OCI-LY1 (cell line): ENCODE results near the gene MYOCOS.

ENCODE experiments used
- H2AFZ ChIP-seq: fragments of 200-600 bp; sonication (generic), shearing (Covaris generic); 2 replicates; pipeline ENCODE4 v1.6.0; 2014; ENCODE audit warnings: antibody characterized with exemption, mild to moderate bottlenecking, low read length
- H3F3A ChIP-seq: fragments of 200-600 bp; sonication (generic), shearing (Covaris generic); 2 replicates; pipeline ENCODE4 v1.6.0; 2014; ENCODE audit warnings: mild to moderate bottlenecking, antibody characterized with exemption, low read length, moderate library complexity; ENCODE audit not compliant: insufficient read depth
- H3K27ac ChIP-seq: fragments of 200-600 bp; sonication (generic); 2 replicates; pipeline ENCODE4 v1.5.1; 2014; ENCODE audit warnings: low read length, mixed run types, mild to moderate bottlenecking, low read depth; ENCODE audit not compliant: poor library complexity, severe bottlenecking
- H3K27me3 ChIP-seq: fragments of 200-600 bp; sonication (generic); 2 replicates; pipeline ENCODE4 v1.6.0; 2014; ENCODE audit warnings: antibody characterized with exemption, mild to moderate bottlenecking, low read length, moderate library complexity; ENCODE audit not compliant: insufficient read depth
- H3K36me3 ChIP-seq: fragments of 200-600 bp; sonication (generic); 2 replicates; pipeline ENCODE4 v1.6.1; 2014; ENCODE audit warnings: mild to moderate bottlenecking, antibody characterized with exemption, low read length, moderate library complexity, mixed read lengths; ENCODE audit not compliant: insufficient read depth
- H3K4me1 ChIP-seq: fragments of 200-600 bp; sonication (generic); 2 replicates; pipeline ENCODE4 v1.5.1; 2014; ENCODE audit warnings: mild to moderate bottlenecking, low read length, moderate library complexity; ENCODE audit not compliant: insufficient read depth, severe bottlenecking
- H3K4me2 ChIP-seq: fragments of 200-600 bp; sonication (generic), shearing (Covaris generic); 2 replicates; pipeline ENCODE4 v1.6.1; 2014; ENCODE audit warnings: low read length
- H3K4me3 ChIP-seq: fragments of 200-600 bp; sonication (generic); 2 replicates; pipeline ENCODE4 v1.5.1; 2014; ENCODE audit warnings: low read length, low read depth, mild to moderate bottlenecking, mixed read lengths; ENCODE audit not compliant: poor library complexity, severe bottlenecking
- H3K79me2 ChIP-seq: fragments of 200-600 bp; shearing (Covaris generic); 2 replicates; pipeline ENCODE4 v1.6.1; 2016; ENCODE audit warnings: mixed run types, low read length, mixed read lengths; ENCODE audit not compliant: insufficient read depth
- H3K9ac ChIP-seq: fragments of 200-600 bp; sonication (generic), shearing (Covaris generic); 2 replicates; pipeline ENCODE4 v1.6.1; 2014; ENCODE audit warnings: mild to moderate bottlenecking, low read length, mixed read lengths
- H3K9me2 ChIP-seq: fragments of 200-600 bp; sonication (generic), shearing (Covaris generic); 2 replicates; pipeline ENCODE4 v1.6.1; 2014; ENCODE audit warnings: low read depth, mild to moderate bottlenecking, low read length, mixed read lengths
- H3K9me3 ChIP-seq: fragments of 200-600 bp; shearing (Covaris generic); 2 replicates; pipeline ENCODE4 v1.6.1; 2014; ENCODE audit warnings: low read length, mixed read lengths
- H4K20me1 ChIP-seq: fragments of 200-600 bp; sonication (generic), shearing (Covaris generic); 2 replicates; pipeline ENCODE4 v1.6.0; 2016; ENCODE audit warnings: mild to moderate bottlenecking, low read length; ENCODE audit not compliant: insufficient read depth
- EZH2 ChIP-seq: fragments of 200-600 bp; sonication (generic), shearing (Covaris generic); IDR thresholded peaks from 2 replicates; pipeline ENCODE4 v1.8.0; 2017; ENCODE audit warnings: borderline replicate concordance, mixed run types, mild to moderate bottlenecking, antibody characterized with exemption, low read length, moderate library complexity, mixed read lengths
- TF ChIP-seq, protein P1 (sequence below): fragments of 200-600 bp; sonication (generic), shearing (Covaris generic); IDR thresholded peaks from 2 replicates; pipeline ENCODE4 v1.5.1; 2017; ENCODE audit warnings: mild to moderate bottlenecking, antibody characterized with exemption, low read length, moderate library complexity, mixed read lengths

Gene MYOCOS

DNA sequence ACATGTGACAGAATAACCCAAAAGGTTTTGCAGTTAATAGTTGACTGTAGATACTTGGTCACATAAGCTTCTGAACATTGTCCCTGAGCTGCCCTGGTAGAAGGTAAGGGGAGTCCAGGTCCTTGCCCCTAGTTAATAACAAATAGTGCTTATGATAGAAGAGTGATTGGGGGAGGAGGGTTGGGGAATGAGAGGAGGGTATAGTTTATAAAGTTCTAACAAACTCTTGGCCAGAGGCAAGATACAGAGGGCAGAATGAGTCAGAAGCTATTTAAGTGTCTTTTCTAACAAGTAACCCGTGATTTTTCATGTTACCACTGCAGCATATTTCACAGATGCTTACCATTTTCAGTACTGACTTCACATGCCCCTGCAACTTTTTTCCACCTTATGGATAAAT, 26.7 kb upstream of the MYOCOS start:
- no peaks in the 10 kb centered on the region for H3F3A ChIP-seq
- H3K36me3 ChIP-seq = peaks cover 57% of the 10 kb centered on the region
- H3K4me2 ChIP-seq = no peak overlapping the region
- no peaks in the 10 kb centered on the region for H3K9me3 ChIP-seq
- no peak overlapping the region for H3K9ac ChIP-seq
- H4K20me1 ChIP-seq = no peaks in the 10 kb centered on the region
- no peak overlapping the region for H3K4me3 ChIP-seq
- no peak overlapping the region for H3K27ac ChIP-seq
- no peak overlapping the region for H2AFZ ChIP-seq
- no peaks in the 10 kb centered on the region for H3K27me3 ChIP-seq
- TF ChIP-seq, protein P1, sequence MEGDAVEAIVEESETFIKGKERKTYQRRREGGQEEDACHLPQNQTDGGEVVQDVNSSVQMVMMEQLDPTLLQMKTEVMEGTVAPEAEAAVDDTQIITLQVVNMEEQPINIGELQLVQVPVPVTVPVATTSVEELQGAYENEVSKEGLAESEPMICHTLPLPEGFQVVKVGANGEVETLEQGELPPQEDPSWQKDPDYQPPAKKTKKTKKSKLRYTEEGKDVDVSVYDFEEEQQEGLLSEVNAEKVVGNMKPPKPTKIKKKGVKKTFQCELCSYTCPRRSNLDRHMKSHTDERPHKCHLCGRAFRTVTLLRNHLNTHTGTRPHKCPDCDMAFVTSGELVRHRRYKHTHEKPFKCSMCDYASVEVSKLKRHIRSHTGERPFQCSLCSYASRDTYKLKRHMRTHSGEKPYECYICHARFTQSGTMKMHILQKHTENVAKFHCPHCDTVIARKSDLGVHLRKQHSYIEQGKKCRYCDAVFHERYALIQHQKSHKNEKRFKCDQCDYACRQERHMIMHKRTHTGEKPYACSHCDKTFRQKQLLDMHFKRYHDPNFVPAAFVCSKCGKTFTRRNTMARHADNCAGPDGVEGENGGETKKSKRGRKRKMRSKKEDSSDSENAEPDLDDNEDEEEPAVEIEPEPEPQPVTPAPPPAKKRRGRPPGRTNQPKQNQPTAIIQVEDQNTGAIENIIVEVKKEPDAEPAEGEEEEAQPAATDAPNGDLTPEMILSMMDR = no peak
- no peak for TF ChIP-seq EZH2
- H3K4me1 ChIP-seq = no peaks in the 10 kb centered on the region
- no peaks in the 10 kb centered on the region for H3K9me2 ChIP-seq
- no peaks in the 10 kb centered on the region for H3K79me2 ChIP-seq

DNA sequence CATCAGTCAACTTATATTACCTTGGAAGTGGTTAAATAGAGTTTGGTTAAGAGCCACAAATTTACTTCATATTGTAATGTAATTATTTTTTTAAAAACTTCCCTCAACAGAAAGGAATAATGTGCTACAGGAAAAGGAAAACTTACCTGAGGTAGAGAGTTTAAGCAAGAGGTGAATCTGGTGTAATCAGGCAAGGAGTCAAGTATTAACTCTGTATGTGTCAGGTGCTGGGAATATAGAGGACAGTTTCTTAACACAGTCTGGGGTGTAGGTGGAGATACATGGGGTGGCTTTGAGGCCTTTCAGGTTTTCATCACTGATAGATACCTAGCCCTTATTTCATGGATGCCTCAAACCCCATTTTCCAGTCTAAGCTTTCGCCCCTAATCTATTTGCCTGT, 25.9 kb upstream of the MYOCOS start:
- Histone ChIP-seq H3K4me2 (no peak overlapping the region), H3K27me3 (no peaks in the 10 kb centered on the region), H3K27ac (no peak overlapping the region), H3K36me3 (peaks cover 49% of the 10 kb centered on the region), H3K4me3 (no peak overlapping the region), H4K20me1 (no peaks in the 10 kb centered on the region), H3K9me2 (no peaks in the 10 kb centered on the region), H3K4me1 (no peaks in the 10 kb centered on the region), H3K9me3 (no peaks in the 10 kb centered on the region), H2AFZ (no peak overlapping the region), H3F3A (no peaks in the 10 kb centered on the region), H3K79me2 (no peaks in the 10 kb centered on the region), H3K9ac (no peak overlapping the region)
- TF ChIP-seq EZH2 = no peak
- TF ChIP-seq, protein P1 = no peak

DNA sequence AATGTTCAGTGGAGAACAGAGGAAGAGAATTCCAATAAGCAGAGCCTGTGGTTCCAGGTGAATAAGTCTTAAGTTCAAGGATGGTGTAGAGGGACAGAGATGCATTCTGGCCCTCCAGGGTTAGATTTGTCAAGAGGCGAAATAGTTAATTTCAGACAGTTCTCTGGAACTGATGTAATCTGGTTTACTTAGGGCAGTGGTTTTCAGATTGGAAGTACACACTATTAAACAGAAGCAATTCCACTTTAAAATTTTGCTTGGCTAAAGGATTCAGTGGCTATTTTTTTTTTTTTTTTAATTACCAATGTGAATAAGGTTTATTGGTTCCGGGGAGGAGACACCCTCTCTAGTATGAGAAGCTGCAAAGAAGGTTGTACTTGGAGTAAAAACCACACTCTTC, 25.3 kb upstream of the MYOCOS start:
- H3K4me3 ChIP-seq = no peak overlapping the region
- no peaks in the 10 kb centered on the region for H3K9me2 ChIP-seq
- no peaks in the 10 kb centered on the region for H3K79me2 ChIP-seq
- no peaks in the 10 kb centered on the region for H3K9me3 ChIP-seq
- peaks cover 43% of the 10 kb centered on the region for H3K36me3 ChIP-seq
- no peak overlapping the region for H2AFZ ChIP-seq
- H3K9ac ChIP-seq = no peak overlapping the region
- no peaks in the 10 kb centered on the region for H3K4me1 ChIP-seq
- H3F3A ChIP-seq = no peaks in the 10 kb centered on the region
- TF ChIP-seq, protein P1 = no peak
- TF ChIP-seq EZH2 = no peak
- no peak overlapping the region for H3K4me2 ChIP-seq
- no peaks in the 10 kb centered on the region for H3K27me3 ChIP-seq
- H4K20me1 ChIP-seq = no peaks in the 10 kb centered on the region
- H3K27ac ChIP-seq = no peak overlapping the region
